Measurements from ENCODE around the gene TLX3.

Gene TLX3

DNA sequence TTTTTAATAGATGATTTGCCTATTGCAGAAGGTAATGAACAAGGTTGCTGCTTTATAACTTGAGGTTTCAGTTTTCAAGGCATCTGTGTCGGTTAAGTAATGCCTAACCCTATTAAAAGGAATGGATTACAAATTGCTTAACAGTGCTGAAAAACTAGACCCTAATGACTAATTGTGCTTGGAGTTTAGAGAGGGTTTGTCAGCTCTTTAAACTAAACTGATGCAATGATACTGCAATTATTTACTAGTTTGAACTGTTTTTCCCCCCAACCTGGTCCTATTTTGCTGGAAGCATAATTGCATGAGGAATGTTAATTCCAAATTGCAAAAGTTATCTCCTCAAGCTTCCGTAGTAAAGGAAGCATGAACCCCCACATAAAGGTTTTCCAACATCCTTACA lies 39.3 kb upstream of the TLX3 start:
- H3K27ac ChIP-seq: no peak overlapping the region
- no peak for TF ChIP-seq CTCF (IDR thresholded peaks at IDR 0.05)

DNA sequence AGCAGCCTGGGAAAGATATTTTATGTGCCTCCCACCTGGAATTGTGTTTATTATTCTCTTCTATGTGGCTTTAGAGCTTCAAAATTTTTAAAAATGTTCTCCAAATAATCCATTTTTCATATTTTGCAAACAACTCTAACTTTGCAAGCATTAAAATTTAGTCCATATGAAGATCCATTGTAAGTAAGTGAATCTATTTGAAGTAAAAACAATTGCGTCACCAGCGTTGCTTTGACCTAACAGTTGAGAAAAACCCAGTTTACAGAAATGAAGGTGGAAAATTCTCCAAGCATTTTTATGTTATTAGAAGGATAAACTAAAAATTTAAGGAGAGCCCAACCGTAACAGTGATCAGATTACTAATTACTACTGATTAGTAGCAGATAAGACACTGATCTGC lies 38.9 kb upstream of the TLX3 start:
- TF ChIP-seq ZFX (IDR thresholded peaks at IDR 0.05; ENCODE audit: borderline replicate concordance) (no peak), CTCF (IDR thresholded peaks at IDR 0.05) (no peak)
- no peak overlapping the region for H3K27ac ChIP-seq

DNA sequence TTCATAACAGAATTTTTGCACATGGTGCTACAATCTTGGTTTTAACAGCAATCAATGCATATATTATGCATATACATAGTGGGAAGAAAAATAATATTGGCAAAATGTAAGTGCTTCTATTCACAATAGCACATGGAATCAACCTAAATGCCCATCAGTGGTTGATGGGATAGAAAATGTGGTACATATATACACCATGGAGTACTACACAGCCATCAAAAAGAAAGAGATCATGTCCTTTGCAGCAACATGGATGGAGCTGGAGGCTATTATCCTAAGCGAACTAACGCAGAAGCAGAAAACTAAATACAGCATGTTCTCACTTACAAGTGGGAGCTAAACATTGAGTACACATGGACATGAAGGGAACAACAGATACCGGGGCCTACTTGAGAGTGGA lies 37.2 kb upstream of the TLX3 start:
- TF ChIP-seq CTCF (IDR thresholded peaks at IDR 0.05) (no peak), ZFX (IDR thresholded peaks at IDR 0.05; ENCODE audit: borderline replicate concordance) (no peak)
- H3K27ac ChIP-seq: no peak overlapping the region

DNA sequence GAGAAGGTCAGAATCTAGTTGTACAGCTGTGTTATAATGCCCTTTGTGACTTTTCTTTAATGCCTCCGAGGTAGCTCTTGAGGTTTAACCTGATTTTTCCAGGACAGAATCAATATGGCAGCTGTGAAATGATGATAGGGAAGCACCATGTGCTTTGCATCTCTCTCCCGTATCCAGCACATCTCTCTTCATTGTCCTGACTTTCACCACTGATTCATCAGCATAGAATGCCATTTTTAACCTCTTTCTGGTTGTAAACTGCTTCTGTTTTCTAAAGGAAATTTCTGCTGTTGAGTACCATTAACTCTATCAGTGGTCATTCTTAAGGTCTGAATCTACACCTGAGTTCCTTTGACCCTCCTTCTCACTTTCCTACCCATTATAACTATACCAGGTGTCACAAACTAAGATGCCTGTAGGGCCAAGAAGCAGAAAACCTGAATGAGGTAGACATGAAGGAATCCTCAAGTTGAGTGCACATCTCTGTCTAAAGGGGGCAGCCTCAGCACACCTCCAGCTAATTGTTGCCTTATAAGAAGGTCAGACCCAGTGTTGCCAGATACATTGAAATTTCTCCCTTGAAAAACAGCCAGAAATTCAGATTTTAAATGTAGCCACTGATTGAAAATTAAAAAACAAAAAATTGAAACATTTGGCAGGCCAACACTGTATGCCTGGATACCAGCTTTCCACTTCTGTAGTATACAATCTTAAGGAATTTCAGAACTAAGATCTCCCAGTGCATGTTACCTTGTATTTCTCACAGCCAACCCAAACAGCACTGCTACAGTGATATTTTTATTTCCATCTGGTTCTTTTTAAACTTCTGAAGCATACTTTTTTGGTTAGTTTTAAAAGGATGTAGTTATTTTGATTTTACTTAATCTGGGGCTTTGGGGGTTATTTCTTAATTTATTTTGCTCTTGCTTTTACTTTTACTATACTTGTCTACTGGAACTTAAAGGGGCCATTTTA lies 35.8 kb upstream of the TLX3 start:
- TF ChIP-seq ZFX (IDR thresholded peaks at IDR 0.05; ENCODE audit: borderline replicate concordance) (no peak), CTCF (IDR thresholded peaks at IDR 0.05) (peak; percentile 57)
- no peak overlapping the region for H3K27ac ChIP-seq

- H3K27ac ChIP-seq: no peak overlapping the region
- TF ChIP-seq ZFX (IDR thresholded peaks at IDR 0.05; ENCODE audit: borderline replicate concordance): no peak
- TF ChIP-seq CTCF (IDR thresholded peaks at IDR 0.05): no peak
These were observed 33.1 kb upstream of the TLX3 start for GRCh38 chr5:171275841-171276544.

GRCh38 chr5:171283753-171284152 lies 25.3 kb upstream of the TLX3 start:
- H3K27ac ChIP-seq: no peak overlapping the region
- TF ChIP-seq ZFX (IDR thresholded peaks at IDR 0.05; ENCODE audit: borderline replicate concordance) (no peak), CTCF (IDR thresholded peaks at IDR 0.05) (no peak)

DNA sequence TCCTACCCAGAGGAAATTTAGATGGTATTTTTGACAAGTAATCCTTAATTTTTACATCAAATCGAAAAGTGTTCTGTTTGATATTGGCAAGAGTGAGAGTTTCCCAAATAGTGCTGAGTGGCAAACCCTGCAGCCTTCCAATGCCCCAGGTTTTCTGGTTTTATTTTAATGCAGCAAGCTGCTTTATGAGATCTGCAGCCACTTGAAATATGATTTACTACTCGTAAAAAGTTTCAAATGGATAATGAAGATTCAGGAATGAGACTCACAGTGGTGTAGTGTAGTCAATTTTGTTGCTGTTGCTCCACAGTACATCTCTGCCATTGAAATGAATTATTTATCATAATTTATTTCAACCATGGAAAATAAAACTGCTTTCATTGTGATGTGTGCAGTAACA lies 23.6 kb upstream of the TLX3 start:
- TF ChIP-seq ZFX (IDR thresholded peaks at IDR 0.05; ENCODE audit: borderline replicate concordance): no peak
- TF ChIP-seq CTCF (IDR thresholded peaks at IDR 0.05): no peak
- H3K27ac ChIP-seq: no peak overlapping the region

Data from 22Rv1 (cell line).